WI38 (cell line): ENCODE measurements around the gene PRR19.

Experiments used
- H3K4me3 ChIP-seq: 2 replicates; pipeline ENCODE4 v1.5.1; 2011; ENCODE audit warnings: low read depth, mild to moderate bottlenecking, control low read depth, low read length
- CTCF ChIP-seq: IDR thresholded peaks from 2 replicates; pipeline ENCODE4 v1.5.1; 2012; ENCODE audit warnings: low read depth, mild to moderate bottlenecking, control low read depth, low read length

PRR19 gene

GRCh38 chr19:42316223-42317211, 14.6 kb downstream of the PRR19 start:
- no peak overlapping the region for H3K4me3 ChIP-seq
- no peak for TF ChIP-seq CTCF

GRCh38 chr19:42317535-42317934, 15.6 kb downstream of the PRR19 start:
- no peak for TF ChIP-seq CTCF
- H3K4me3 ChIP-seq = no peak overlapping the region

GRCh38 chr19:42322305-42322704, 20.4 kb downstream of the PRR19 start:
- TF ChIP-seq CTCF = no peak
- H3K4me3 ChIP-seq = no peak overlapping the region

GRCh38 chr19:42323473-42323851, 21.5 kb downstream of the PRR19 start:
- no peak for TF ChIP-seq CTCF
- H3K4me3 ChIP-seq = no peak overlapping the region

GRCh38 chr19:42323852-42324654, 22.1 kb downstream of the PRR19 start:
- no peak overlapping the region for H3K4me3 ChIP-seq
- TF ChIP-seq CTCF = no peak

- TF ChIP-seq CTCF = peak; percentile 84
- H3K4me3 ChIP-seq = no peak overlapping the region
These were observed 22.8 kb downstream of the PRR19 start for GRCh38 chr19:42324655-42325307.
